Vagina (tissue), 2 donors: ENCODE results near the gene TAF1B.

Experiments used
- POLR2A ChIP-seq, 2 donors: fragments of 450-650 bp; IDR thresholded peaks; one replicate each; pipeline ENCODE4 v1.6.1; 2017; ENCODE audit warnings: antibody characterized with exemption in 2 of 2, mild to moderate bottlenecking in 2 of 2, moderate library complexity in 2 of 2
- TF ChIP-seq, protein P1 (sequence below), 3 experiments: fragments of 450-650 bp in 2 of 3; fragments of 200-600 bp in 1 of 3; sonication (generic) in 1 of 3; IDR thresholded peaks; one replicate each; pipeline ENCODE4 v1.5.1; 2017 to 2019; ENCODE audit warnings: antibody characterized with exemption in 3 of 3, mild to moderate bottlenecking in 2 of 3, moderate library complexity in 2 of 3

DNA sequence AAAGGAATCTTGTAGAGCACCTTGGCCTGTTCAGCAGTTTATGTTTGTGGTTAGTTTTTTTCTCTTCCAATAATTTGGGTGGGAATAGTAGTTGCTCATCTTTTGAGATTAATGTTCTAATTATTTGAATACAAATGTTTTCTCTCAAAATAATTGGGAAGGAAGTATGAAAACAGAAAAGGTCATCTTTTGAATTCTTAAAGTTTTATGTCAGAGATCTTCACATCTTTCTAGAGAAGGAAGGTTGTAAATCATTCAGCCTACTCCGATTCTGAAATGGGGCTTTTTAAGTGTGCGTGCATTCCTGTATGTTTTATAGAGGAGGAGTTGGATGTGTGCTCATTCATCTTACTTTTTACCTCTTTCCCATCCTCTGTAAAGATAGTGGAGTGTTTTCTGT is 137.2 kb downstream of the TAF1B start:
- TF ChIP-seq, protein P1, sequence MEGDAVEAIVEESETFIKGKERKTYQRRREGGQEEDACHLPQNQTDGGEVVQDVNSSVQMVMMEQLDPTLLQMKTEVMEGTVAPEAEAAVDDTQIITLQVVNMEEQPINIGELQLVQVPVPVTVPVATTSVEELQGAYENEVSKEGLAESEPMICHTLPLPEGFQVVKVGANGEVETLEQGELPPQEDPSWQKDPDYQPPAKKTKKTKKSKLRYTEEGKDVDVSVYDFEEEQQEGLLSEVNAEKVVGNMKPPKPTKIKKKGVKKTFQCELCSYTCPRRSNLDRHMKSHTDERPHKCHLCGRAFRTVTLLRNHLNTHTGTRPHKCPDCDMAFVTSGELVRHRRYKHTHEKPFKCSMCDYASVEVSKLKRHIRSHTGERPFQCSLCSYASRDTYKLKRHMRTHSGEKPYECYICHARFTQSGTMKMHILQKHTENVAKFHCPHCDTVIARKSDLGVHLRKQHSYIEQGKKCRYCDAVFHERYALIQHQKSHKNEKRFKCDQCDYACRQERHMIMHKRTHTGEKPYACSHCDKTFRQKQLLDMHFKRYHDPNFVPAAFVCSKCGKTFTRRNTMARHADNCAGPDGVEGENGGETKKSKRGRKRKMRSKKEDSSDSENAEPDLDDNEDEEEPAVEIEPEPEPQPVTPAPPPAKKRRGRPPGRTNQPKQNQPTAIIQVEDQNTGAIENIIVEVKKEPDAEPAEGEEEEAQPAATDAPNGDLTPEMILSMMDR (IDR thresholded peaks at IDR 0.05): no peak
- TF ChIP-seq POLR2A (IDR thresholded peaks at IDR 0.05): no peak
